HepG2 (cell line): ENCODE measurements around the gene EFCAB13. TPM values are rescaled to one million over a fixed set of nuclear protein-coding genes. Genes with fewer than 3 reads are reported as not detected.

Experiments
- CBFB ChIP-seq: sonication (generic); formaldehyde crosslinking; IDR thresholded peaks from 2 replicates; pipeline ENCODE4 v1.4.0; 2020; ENCODE audit warnings: missing genetic modification reagents
- CREB1 ChIP-seq, 2 experiments: fragments of 450-650 bp in 1 of 2; IDR thresholded peaks; 2 replicates each; pipeline ENCODE4 v1.6.1; 2016 to 2017; ENCODE audit warnings: control low read depth in 1 of 2, mild to moderate bottlenecking in 1 of 2, missing compliant biosample characterization in 1 of 2, missing genetic modification characterization in 1 of 2
- FOXA3 ChIP-seq: IDR thresholded peaks from 2 replicates; pipeline ENCODE4 v1.6.1; 2016; ENCODE audit warnings: missing genetic modification reagents, missing compliant biosample characterization
- FOXO1 ChIP-seq: sonication (generic); formaldehyde crosslinking; IDR thresholded peaks from 2 replicates; pipeline ENCODE4 v1.4.0; 2020; ENCODE audit warnings: missing genetic modification reagents
- KAT8 ChIP-seq: IDR thresholded peaks from 2 replicates; pipeline ENCODE4 v1.6.1; 2016; ENCODE audit warnings: missing genetic modification reagents, missing compliant biosample characterization
- MATR3 ChIP-seq: sonication (generic); formaldehyde crosslinking; IDR thresholded peaks from 2 replicates; pipeline ENCODE4 v1.4.0; 2020; ENCODE audit warnings: missing genetic modification reagents
- NONO ChIP-seq, 2 experiments: fragments of 450-650 bp in 1 of 2; sonication (generic) in 1 of 2; formaldehyde crosslinking in 1 of 2; IDR thresholded peaks in 1 of 2; conservative IDR thresholded peaks in 1 of 2; 2 replicates each; pipeline versions ENCODE4 v1.6.1 to v1.8.0; 2017 to 2022; ENCODE audit warnings: mild to moderate bottlenecking in 1 of 2, missing genetic modification reagents in 1 of 2, moderate library complexity in 1 of 2
- NR2F1 ChIP-seq, 2 experiments: fragments of 450-650 bp in 1 of 2; formaldehyde crosslinking in 1 of 2; IDR thresholded peaks; 2 replicates each; pipeline versions ENCODE4 v1.5.0 to v1.6.1; 2016 to 2020; ENCODE audit warnings: mild to moderate bottlenecking in 1 of 2, missing compliant biosample characterization in 1 of 2, missing genetic modification reagents in 1 of 2, moderate library complexity in 1 of 2
- SMC3 ChIP-seq: IDR thresholded peaks from 2 replicates; pipeline ENCODE4 v1.6.1; 2011; ENCODE audit warnings: low read length, improper control_type of control experiment
- SNRNP70 ChIP-seq: fragments of 200-400 bp; formaldehyde crosslinking; IDR thresholded peaks from 2 replicates; pipeline ENCODE4 v1.6.1; 2017; ENCODE audit warnings: mild to moderate bottlenecking, low read depth, low read length, moderate library complexity
- TCF12 ChIP-seq, 2 experiments: fragments of 450-650 bp in 1 of 2; sonication (generic) in 1 of 2; formaldehyde crosslinking in 1 of 2; IDR thresholded peaks; 2 replicates each; pipeline versions ENCODE4 v1.6.1 to v1.8.0; 2017 to 2022; ENCODE audit warnings: antibody characterized with exemption in 1 of 2, mild to moderate bottlenecking in 1 of 2, missing genetic modification reagents in 1 of 2, moderate library complexity in 1 of 2
- TGIF2 ChIP-seq: IDR thresholded peaks from 2 replicates; pipeline ENCODE4 v1.6.1; 2016; ENCODE audit warnings: control low read depth, missing compliant biosample characterization
- ZBTB21 ChIP-seq: sonication (generic); formaldehyde crosslinking; IDR thresholded peaks from 2 replicates; pipeline ENCODE4 v1.4.0; 2020; ENCODE audit warnings: missing genetic modification reagents
- ZIK1 ChIP-seq: sonication (generic); formaldehyde crosslinking; IDR thresholded peaks from 2 replicates; pipeline ENCODE4 v1.5.0; 2020; ENCODE audit warnings: mild to moderate bottlenecking, low read depth, missing genetic modification reagents, borderline replicate concordance
- ZNF260 ChIP-seq: sonication (generic); formaldehyde crosslinking; IDR thresholded peaks from 2 replicates; pipeline ENCODE4 v1.4.0; 2020; ENCODE audit warnings: missing genetic modification reagents, low read depth, mild to moderate bottlenecking, borderline replicate concordance
- ZNF75D ChIP-seq: sonication (generic); formaldehyde crosslinking; IDR thresholded peaks from 2 replicates; pipeline ENCODE4 v1.8.1; 2023; ENCODE audit warnings: missing genetic modification reagents, mild to moderate bottlenecking, borderline replicate concordance
- ZZZ3 ChIP-seq: sonication (generic); formaldehyde crosslinking; IDR thresholded peaks from 2 replicates; pipeline ENCODE4 v1.4.0; 2020; ENCODE audit warnings: missing genetic modification reagents, mild to moderate bottlenecking, borderline replicate concordance
- polyA plus RNA-seq, 8 experiments: library from polyadenylated mRNA; depleted of rRNA in 3 of 8; stranded (reverse) in 7 of 8; unstranded in 1 of 8; fragments of >200 nt; fragmentation: Illumina TruSeq in 4 of 8; extraction: Trizol in 4 of 8; gene quantifications; 2 replicates each; pipeline versions ENCODE4 v1.2.1 to v1.2.3, GENCODE V29; 2011 to 2016; ENCODE audit warnings: low read depth in 4 of 8, missing spikeins in 1 of 8, mixed read lengths in 1 of 8; ENCODE audit not compliant: insufficient read depth in 1 of 8
- total RNA-seq, 5 experiments: library from RNA; depleted of rRNA; stranded (reverse); fragments of >200 nt; fragmentation: Illumina TruSeq; extraction: Trizol; gene quantifications; 2 replicates each; pipeline ENCODE4 v1.2.3, GENCODE V29; 2016; ENCODE audit warnings: low read depth in 1 of 5
- TF ChIP-seq, protein P1 (sequence below), 2 experiments: fragments of 450-650 bp in 1 of 2; sonication (generic) in 1 of 2; formaldehyde crosslinking in 1 of 2; IDR thresholded peaks; 2 replicates each; pipeline versions ENCODE4 v1.6.1 to v1.8.0; 2016 to 2022; ENCODE audit warnings: antibody characterized with exemption in 1 of 2, mild to moderate bottlenecking in 1 of 2, missing genetic modification reagents in 1 of 2
- TF ChIP-seq, protein P2 (sequence below): sonication (generic); formaldehyde crosslinking; IDR thresholded peaks from 2 replicates; pipeline ENCODE4 v1.5.1; 2020; ENCODE audit warnings: mild to moderate bottlenecking, missing genetic modification reagents, borderline replicate concordance

EFCAB13 gene
- total and polyA plus RNA-seq, 2 of the 13 experiments (the other 11 are each of a cell fraction or from before 2014, with no cell fraction given) = 0.22 to 0.71 TPM

DNA sequence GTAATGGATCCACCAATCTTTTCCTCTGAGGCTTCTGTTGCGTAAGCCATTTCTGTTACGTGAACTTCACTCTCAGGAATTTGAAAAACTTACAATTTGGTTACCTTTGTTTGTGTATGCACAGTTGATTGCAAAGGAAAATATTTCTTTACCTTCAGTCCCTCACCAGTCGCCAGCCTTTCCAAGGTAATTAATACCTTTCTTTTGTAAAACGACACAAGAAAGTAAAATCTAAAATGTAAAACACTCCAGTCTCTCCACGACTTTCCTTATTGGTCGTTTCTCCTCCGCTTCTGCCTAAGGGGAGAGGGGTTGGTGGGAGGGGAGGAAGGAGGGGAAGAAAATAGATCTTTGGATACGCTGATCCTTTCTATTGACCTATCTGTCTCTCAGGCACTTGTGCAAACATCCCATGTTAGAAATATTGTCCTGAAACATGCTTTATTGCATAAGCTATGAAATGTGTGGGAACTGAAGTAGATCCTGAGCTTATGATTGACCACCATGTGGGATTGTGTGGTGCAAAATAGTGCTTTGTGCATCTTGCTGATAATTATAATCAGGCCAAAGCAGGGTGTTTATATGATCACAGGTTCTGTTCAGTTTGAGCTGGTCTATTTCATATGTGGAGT lies 32.4 kb upstream of the EFCAB13 start (continued):
- TF ChIP-seq CREB1 (IDR thresholded peaks at IDR 0.05) (no peak), CREB1 (CRISPR knock-in tag; IDR thresholded peaks at IDR 0.05) (peak; percentile 76; the same call in 1 of the 2 replicates), NR2F1 (CRISPR knock-in tag; IDR thresholded peaks at IDR 0.05) (no peak), ZBTB21 (CRISPR knock-in tag) (no peak), TCF12 (IDR thresholded peaks at IDR 0.05) (no peak), TCF12 (CRISPR knock-in tag; IDR thresholded peaks at IDR 0.05) (no peak), MATR3 (CRISPR knock-in tag) (no peak), ZNF260 (CRISPR knock-in tag) (no peak), ZIK1 (CRISPR knock-in tag) (no peak), SMC3 (no peak), ZZZ3 (no peak), KAT8 (CRISPR knock-in tag) (no peak), ZNF75D (no peak), FOXA3 (CRISPR knock-in tag) (peak; percentile 83), CBFB (CRISPR knock-in tag) (no peak), NONO (IDR thresholded peaks at IDR 0.05) (no peak), NONO (CRISPR knock-in tag; conservative IDR thresholded peaks at IDR 0.05) (peak; percentile 66), TGIF2 (peak; percentile 35; the same call in 1 of the 2 replicates), FOXO1 (CRISPR knock-in tag) (no peak), SNRNP70 (no peak)
- TF ChIP-seq, protein P1, sequence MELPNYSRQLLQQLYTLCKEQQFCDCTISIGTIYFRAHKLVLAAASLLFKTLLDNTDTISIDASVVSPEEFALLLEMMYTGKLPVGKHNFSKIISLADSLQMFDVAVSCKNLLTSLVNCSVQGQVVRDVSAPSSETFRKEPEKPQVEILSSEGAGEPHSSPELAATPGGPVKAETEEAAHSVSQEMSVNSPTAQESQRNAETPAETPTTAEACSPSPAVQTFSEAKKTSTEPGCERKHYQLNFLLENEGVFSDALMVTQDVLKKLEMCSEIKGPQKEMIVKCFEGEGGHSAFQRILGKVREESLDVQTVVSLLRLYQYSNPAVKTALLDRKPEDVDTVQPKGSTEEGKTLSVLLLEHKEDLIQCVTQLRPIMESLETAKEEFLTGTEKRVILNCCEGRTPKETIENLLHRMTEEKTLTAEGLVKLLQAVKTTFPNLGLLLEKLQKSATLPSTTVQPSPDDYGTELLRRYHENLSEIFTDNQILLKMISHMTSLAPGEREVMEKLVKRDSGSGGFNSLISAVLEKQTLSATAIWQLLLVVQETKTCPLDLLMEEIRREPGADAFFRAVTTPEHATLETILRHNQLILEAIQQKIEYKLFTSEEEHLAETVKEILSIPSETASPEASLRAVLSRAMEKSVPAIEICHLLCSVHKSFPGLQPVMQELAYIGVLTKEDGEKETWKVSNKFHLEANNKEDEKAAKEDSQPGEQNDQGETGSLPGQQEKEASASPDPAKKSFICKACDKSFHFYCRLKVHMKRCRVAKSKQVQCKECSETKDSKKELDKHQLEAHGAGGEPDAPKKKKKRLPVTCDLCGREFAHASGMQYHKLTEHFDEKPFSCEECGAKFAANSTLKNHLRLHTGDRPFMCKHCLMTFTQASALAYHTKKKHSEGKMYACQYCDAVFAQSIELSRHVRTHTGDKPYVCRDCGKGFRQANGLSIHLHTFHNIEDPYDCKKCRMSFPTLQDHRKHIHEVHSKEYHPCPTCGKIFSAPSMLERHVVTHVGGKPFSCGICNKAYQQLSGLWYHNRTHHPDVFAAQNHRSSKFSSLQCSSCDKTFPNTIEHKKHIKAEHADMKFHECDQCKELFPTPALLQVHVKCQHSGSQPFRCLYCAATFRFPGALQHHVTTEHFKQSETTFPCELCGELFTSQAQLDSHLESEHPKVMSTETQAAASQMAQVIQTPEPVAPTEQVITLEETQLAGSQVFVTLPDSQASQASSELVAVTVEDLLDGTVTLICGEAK (IDR thresholded peaks at IDR 0.05) = no peak
- TF ChIP-seq, protein P1 (CRISPR knock-in tag; IDR thresholded peaks at IDR 0.05) = no peak
- TF ChIP-seq, protein P2, sequence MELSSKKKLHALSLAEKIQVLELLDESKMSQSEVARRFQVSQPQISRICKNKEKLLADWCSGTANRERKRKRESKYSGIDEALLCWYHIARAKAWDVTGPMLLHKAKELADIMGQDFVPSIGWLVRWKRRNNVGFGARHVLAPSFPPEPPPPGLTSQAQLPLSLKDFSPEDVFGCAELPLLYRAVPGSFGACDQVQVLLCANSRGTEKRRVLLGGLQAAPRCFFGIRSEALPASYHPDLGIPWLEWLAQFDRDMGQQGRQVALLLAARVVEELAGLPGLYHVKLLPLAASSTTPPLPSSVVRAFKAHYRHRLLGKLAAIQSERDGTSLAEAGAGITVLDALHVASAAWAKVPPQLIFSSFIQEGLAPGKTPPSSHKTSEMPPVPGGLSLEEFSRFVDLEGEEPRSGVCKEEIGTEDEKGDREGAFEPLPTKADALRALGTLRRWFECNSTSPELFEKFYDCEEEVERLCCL (CRISPR knock-in tag) = no peak
